ENCODE results near the gene PLPPR1.

PLPPR1 gene

GRCh38 chr9:101054657-101055056 is 26.1 kb downstream of the PLPPR1 start:
- no peak overlapping the region for H3K27ac ChIP-seq
- no peak for TF ChIP-seq ZFX (IDR thresholded peaks at IDR 0.05)
- no peak for TF ChIP-seq CTCF (conservative IDR thresholded peaks at IDR 0.05)

- TF ChIP-seq CTCF (conservative IDR thresholded peaks at IDR 0.05), result no peak
- no peak for TF ChIP-seq ZFX (IDR thresholded peaks at IDR 0.05)
These were observed 27.0 kb downstream of the PLPPR1 start for GRCh38 chr9:101055516-101055915.

GRCh38 chr9:101062686-101063085 is 34.2 kb downstream of the PLPPR1 start:
- no peak overlapping the region for H3K27ac ChIP-seq
- no peak for TF ChIP-seq CTCF (conservative IDR thresholded peaks at IDR 0.05)
- TF ChIP-seq ZFX (IDR thresholded peaks at IDR 0.05), result no peak

More at GRCh38 chr9:101055516-101055915, 27.0 kb downstream of the PLPPR1 start:
- H3K27ac ChIP-seq, result no peak overlapping the region

GRCh38 chr9:101063192-101063591 is 34.7 kb downstream of the PLPPR1 start:
- TF ChIP-seq CTCF (conservative IDR thresholded peaks at IDR 0.05), result no peak
- TF ChIP-seq ZFX (IDR thresholded peaks at IDR 0.05), result no peak
- no peak overlapping the region for H3K27ac ChIP-seq

GRCh38 chr9:101064206-101064605 is 35.7 kb downstream of the PLPPR1 start:
- H3K27ac ChIP-seq, result no peak overlapping the region
- TF ChIP-seq CTCF (conservative IDR thresholded peaks at IDR 0.05) (no peak), ZFX (IDR thresholded peaks at IDR 0.05) (no peak)

- no peak for TF ChIP-seq ZFX (IDR thresholded peaks at IDR 0.05)
- no peak for TF ChIP-seq CTCF (conservative IDR thresholded peaks at IDR 0.05)
These were observed 37.4 kb downstream of the PLPPR1 start for GRCh38 chr9:101065930-101066329.

GRCh38 chr9:101068696-101069095 is 40.2 kb downstream of the PLPPR1 start:
- TF ChIP-seq ZFX (IDR thresholded peaks at IDR 0.05) (no peak), CTCF (conservative IDR thresholded peaks at IDR 0.05) (no peak)
- no peak overlapping the region for H3K27ac ChIP-seq

More at GRCh38 chr9:101065930-101066329, 37.4 kb downstream of the PLPPR1 start:
- H3K27ac ChIP-seq, result no peak overlapping the region
